Subcutaneous adipose tissue (tissue), 4 donors: ENCODE results near the gene CMIP. TPM values are rescaled to one million over a fixed set of nuclear protein-coding genes. Genes with fewer than 3 reads are reported as not detected.

Source experiments
- total RNA-seq, 4 donors: library from RNA; depleted of rRNA; stranded (reverse); fragments of >200 nt; gene quantifications; one replicate each; pipeline ENCODE4 v1.1.0, GENCODE V29; 2016
- TF ChIP-seq, protein P1 (sequence below): fragments of 450-650 bp; IDR thresholded peaks from one replicate; pipeline ENCODE4 v1.5.1; 2016; ENCODE audit warnings: low read depth, mild to moderate bottlenecking, control low read depth, antibody characterized with exemption, moderate library complexity

The CMIP gene
- total RNA-seq, 4 donors from 2014 or later = 19.9 to 40.3 (median 26.0) TPM

DNA sequence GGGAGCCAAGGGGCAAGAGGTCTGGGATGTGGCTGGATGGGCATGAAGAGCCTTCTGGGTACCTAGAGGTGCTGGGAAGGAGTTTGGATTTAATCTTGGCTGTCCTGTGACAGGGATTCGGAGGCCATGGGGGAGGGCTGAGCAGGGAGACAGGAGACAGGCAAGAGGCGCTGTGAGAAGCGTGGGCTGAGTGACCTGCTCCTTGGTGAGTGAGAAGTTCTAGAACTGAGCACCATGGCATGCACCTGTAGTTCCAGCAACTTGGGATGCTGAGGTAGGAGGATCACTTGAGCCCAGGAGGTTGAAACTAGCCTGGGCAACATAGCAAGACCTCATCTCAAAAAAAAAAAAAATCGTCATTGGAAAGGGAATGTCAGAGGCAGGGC lies 256.2 kb downstream of the CMIP start:
- TF ChIP-seq, protein P1, sequence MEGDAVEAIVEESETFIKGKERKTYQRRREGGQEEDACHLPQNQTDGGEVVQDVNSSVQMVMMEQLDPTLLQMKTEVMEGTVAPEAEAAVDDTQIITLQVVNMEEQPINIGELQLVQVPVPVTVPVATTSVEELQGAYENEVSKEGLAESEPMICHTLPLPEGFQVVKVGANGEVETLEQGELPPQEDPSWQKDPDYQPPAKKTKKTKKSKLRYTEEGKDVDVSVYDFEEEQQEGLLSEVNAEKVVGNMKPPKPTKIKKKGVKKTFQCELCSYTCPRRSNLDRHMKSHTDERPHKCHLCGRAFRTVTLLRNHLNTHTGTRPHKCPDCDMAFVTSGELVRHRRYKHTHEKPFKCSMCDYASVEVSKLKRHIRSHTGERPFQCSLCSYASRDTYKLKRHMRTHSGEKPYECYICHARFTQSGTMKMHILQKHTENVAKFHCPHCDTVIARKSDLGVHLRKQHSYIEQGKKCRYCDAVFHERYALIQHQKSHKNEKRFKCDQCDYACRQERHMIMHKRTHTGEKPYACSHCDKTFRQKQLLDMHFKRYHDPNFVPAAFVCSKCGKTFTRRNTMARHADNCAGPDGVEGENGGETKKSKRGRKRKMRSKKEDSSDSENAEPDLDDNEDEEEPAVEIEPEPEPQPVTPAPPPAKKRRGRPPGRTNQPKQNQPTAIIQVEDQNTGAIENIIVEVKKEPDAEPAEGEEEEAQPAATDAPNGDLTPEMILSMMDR = no peak

DNA sequence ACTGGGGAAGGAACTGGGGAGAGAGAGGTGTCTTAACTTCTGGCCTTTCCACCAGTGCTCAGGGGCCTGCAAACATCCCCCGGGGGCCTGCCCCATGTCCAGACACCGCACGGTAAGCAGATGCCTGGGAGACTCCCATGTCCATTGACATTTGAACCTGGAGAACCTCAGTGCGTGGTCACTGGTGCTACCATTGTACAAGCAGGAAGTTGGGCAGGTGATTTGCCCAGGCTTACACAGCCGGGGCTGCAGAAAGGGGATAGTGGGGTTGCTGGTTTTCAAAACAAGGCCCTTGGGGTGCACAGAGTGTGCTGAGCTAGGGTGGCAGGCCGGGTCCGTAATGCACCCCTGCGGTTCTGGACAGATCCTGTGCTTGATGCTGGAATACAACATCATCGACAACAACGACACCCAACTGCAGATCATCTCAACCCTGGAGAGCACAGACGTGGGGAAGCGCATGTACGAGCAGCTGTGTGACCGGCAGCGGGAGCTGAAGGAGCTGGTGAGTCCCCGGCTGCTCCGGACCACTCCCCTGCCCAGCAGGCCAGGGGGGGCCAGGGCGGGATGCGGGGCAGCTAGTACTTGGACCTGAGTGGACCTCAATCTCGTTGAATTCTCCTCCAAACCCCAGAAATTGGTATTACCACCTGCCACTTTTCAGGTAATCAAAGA lies 256.8 kb downstream of the CMIP start:
- TF ChIP-seq, protein P1 = no peak

DNA sequence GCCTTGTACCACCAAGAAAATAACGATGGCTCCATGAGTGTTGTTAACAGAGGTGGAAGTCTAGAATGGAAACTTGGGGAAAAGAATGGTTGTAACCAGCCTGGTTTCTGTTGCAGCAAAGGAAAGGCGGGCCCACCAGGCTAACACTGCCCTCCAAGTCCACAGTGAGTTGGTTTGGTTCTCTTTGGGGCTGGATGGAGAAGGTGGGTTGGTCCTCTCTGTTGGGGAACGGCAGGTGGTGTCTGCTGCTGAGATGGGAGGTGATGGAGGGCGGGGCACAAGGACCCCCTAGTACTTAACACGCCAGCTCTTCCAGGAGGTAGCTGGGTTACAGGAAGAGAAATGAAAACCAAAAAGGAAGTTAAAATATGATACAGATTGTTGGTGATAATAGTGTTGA lies 257.9 kb downstream of the CMIP start:
- TF ChIP-seq, protein P1 = no peak

DNA sequence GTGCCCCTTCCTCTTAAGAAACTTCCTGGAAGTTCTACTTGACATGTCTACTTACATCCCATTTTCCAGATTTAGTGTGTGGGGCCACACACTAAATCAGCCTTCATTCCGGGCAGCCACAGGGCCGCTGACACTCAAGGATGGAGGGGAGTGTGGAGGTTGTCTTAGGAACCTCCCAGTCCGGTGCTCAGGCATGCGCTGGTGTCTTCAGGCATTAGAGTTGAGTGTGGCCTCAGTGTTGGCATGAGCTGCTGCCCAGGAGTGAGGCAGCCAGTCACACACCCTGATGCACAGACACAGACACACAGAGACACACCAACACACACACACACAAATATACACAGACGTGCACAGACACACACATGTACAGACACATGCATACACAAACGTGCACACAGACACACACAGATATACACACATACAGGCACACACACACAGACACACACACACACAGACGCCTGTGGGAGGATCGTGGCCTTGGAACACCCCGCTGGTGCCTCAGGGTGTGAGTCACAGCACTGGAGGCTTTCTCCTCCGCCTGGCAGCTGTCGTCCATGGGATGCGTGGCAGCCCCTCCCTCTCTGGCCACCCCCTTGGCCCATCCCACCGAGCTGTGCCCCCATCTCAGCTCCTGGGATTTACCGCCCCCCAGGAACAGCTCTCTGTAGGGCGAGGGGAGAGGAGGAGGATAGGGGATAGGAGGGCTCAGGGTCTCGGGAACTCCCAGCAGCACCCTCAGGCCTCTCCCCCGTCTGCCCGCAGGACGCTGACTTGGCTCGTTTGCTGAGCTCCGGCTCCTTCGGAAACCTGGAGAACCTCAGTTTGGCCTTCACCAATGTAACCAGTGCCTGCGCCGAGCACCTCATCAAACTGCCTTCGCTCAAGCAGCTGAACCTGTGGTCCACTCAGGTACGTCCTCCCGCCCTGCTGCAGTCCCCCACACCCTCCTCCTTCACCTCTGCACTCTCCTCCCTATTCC lies 258.9 kb downstream of the CMIP start:
- TF ChIP-seq, protein P1 = no peak

DNA sequence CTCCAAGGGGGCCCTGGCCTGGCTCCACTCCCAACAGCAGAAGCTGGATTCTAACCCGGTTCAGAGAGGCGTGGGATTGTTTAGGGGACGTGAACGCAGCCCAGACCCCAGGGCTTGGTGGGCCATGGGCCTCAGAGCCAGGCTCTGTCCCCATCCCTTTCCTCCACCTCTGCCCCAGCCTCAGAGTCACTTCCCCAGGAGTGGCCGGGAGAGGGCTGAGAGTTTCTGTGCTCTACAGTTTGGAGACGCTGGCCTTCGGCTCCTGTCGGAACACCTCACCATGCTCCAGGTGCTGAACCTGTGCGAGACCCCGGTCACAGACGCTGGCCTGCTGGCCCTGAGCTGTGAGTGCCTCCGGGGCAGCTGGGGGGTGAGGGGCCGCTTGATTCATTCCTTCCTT lies 260.7 kb downstream of the CMIP start:
- TF ChIP-seq, protein P1 = no peak

DNA sequence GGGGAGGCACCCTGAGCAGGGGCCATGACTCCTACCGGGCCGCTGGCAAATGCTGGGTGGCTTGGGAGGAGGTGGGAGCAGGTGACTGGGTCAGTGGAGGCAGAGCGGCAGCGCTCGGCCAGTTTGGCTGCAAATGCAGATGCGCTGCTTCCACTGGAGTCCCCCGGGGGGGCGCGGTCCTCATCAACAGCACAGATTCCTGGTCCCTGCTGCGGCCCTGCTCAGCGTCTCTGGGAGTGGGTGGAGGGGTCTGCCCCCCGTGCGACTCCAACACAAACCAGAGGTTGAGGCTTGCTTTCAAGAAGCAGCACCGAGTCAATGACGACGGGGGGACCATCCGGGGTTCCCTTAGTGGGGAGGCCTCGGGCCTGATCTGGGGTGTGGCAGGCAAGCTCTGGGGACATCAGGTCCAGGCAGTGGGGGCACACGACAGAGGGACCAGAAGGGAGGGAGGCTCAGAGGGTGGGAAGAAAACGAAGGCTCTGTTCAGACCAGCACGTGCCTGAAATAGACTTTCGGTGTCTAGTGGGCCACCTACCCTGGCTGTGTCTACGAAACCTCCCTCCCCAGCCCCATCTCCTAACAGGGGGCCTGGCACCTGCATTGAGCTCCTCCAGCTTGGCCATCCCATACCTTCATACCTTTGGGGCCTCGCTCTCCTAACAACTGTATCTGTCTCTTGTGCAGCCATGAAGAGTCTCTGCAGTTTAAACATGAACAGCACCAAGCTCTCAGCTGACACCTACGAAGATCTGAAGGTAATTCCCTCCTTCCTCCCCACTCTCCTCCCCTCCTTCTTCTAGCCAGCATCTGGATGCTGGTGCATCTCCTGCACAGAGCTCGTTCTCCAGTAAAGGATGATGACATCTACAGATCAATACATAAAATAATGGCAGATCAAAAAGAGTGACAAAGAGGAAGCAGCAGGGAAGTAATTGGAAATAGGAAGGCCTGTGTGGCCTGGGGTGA lies 262.0 kb downstream of the CMIP start:
- TF ChIP-seq, protein P1 = no peak
